ENCODE data around the gene HCRT. TPM values are rescaled to one million over a fixed set of nuclear protein-coding genes. Genes with fewer than 3 reads are reported as not detected.

Gene HCRT
- polyA plus RNA-seq, 2 of the 4 experiments (the other 2 are of a cell fraction) = 0.18 TPM; not detected in 1

DNA sequence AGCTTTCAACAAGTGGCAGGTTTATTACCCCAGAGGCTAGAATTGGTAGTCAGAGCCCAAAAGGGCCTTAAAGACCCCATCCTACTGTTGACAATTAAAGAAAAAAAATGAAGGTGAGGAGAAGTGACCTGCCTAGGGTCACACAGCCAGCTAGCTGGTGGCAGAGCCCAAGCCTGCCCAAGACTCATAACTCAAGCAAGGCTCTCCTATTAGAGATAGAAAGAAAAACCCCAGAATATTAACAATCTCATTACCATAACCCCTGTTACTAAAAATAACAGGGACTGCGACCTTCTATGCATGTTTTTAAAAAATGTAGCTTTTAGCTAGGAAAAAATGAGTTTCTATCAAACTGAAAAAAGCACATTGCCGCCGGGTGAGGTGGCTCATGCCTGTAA lies 48.6 kb downstream of the HCRT start:
- Histone ChIP-seq H3K4me1 (peaks cover 37% of the 10 kb centered on the region), H3K4me2 (peak overlapping the region; percentile 36; the same call in 2 of the 3 replicates), H3K27ac (peak overlapping the region in 1 of 2 experiments; percentile 68; a peak in 2 of 6 replicates), H3K9me3 (no peaks in the 10 kb centered on the region), H3K4me3 (no peak overlapping the region)
- ATAC-seq = no peak
- TF ChIP-seq JUN (IDR thresholded peaks at IDR 0.05) = no peak
- WGBS (ENCODE audit: missing lambda C conversion rate) = 91% methylated on average over 3 of the region's 3 CpGs
- ChIA-PET CTCF (interaction anchor here (0.6 to 4.2 kb wide), 10 partner anchors 9 to 630 kb away, joined by 3 to 15 read pairs (median 4); partner anchors contain the start of genes KAT2A, KCNH4 and NKIRAS2), POLR2A (interaction anchor here (0.6 kb wide), 2 partner anchors 16 to 51 kb away, joined by 4 to 5 read pairs; no protein-coding TSS in a partner anchor)
- no peak for FAIRE-seq
- no peak for DNase-seq (ENCODE audit: low read depth in 1 of 2, low spot score in 1 of 2)

DNA sequence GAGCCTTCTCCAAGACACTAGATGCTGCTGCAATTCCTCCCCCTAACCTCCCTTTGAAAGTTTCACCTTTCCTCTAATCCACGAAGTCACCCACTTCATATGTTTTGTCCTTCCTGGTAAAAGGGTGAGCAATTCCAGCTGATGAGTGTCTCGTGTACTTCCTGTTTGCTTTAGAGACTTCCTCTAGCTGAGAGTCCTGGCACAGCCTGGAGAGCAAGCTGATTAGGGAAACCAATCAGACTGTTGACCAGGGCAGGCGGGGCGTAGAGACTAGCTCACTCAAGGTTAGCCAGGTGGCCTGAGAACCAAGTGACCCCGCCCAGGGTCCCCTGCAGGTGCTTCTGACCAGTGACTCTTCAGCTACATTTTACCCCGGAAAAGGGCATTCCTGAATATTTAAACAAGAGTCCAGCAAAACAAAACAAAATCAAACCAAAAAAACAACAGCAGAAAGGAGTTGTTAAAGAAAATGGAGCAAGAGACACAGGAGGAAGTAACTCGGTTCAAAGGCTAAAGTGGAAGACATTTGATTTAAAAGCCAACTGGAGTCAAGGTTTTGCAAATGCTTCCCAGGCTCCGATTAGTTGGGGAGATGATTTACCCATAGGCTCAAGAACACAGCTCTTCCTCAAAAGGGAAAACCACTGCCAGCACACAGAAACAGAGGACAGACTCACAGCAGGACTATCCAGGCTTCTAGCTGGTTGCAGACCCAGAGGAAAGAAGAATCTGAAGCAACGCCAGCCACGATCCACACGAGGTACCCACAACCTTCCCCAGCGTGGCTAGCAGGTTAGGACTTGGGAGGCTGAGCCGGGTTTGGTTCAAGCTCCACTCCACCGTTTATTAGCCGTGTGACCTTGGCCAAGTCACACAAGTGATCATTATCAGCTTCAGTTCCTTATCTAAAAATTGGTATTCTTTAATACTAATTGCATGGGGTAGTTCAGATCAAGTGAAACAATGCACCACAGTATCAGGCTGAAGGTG lies 49.3 kb downstream of the HCRT start:
- H3K4me3 ChIP-seq = no peak overlapping the region
- peaks cover 37% of the 10 kb centered on the region for H3K4me1 ChIP-seq
- FAIRE-seq (peak; percentile 39), ATAC-seq (peak; percentile 71 to 85), DNase-seq (ENCODE audit: low read depth in 1 of 2, low spot score in 1 of 2) (peak; percentile 76 to 77)
- peak overlapping the region; percentile 36 for H3K4me2 ChIP-seq
- ChIA-PET CTCF (interaction anchor here (0.6 to 4.2 kb wide), 14 partner anchors 10 to 630 kb away, joined by 3 to 15 read pairs (median 4); partner anchors contain the start of genes HSPB9, KAT2A, KCNH4 and NKIRAS2), POLR2A (interaction anchor here (0.6 to 1.0 kb wide), 3 partner anchors 15 to 317 kb away, joined by 3 to 4 read pairs (median 3); partner anchors contain the start of genes KAT2A and ODAD4)
- TF ChIP-seq EP300 (IDR thresholded peaks at IDR 0.05) (no peak), POLR2AphosphoS2 (conservative IDR thresholded peaks at IDR 0.05; ENCODE audit: low read length) (no peak), BHLHE40 (IDR thresholded peaks at IDR 0.05; ENCODE audit: low read depth, low read length) (0 out of 2 replicates have a peak, but pooled peaks have one; percentile 20), FOSL2 (IDR thresholded peaks at IDR 0.05) (no peak), FOSL2 (CRISPR knock-in tag; IDR thresholded peaks at IDR 0.05) (peak; percentile 48), FOXS1 (CRISPR knock-in tag; IDR thresholded peaks at IDR 0.05) (no peak), MAX (IDR thresholded peaks at IDR 0.05) (peak; percentile 23; the same call in 1 of the 2 replicates)
- H3K9me3 ChIP-seq = no peaks in the 10 kb centered on the region
- H3K27ac ChIP-seq = peak overlapping the region; percentile 41 to 68; a peak in 5 of 6 replicates
- WGBS (ENCODE audit: missing lambda C conversion rate) = 55% methylated on average over 14 of the region's 15 CpGs

DNA sequence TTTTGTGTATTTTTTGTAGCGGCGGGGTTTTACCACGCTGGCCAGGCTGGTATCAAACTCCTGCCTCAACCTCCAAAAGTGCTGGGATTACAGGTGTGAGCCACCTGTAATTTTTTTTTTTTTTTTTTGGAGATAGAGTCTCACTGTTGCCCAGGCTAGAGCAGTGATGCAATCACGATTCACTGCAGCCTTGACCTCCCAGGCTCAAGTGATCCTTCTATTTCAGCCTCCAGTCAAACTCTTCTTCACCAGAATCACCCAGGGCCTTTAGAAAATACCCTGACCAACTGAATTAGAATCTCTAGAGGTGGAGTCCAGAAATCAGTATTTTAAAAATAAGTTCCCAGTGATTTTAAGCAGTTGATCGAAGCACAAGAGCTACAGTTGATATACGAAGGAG lies 50.1 kb downstream of the HCRT start:
- 88% methylated on average over 6 of the region's 6 CpGs for WGBS (ENCODE audit: missing lambda C conversion rate)
- Histone ChIP-seq H3K4me2 (peak overlapping the region; percentile 36), H3K4me1 (peaks cover 37% of the 10 kb centered on the region), H3K27ac (peak overlapping the region; percentile 41 to 68; a peak in 5 of 6 replicates), H3K9me3 (no peaks in the 10 kb centered on the region), H3K4me3 (no peak overlapping the region)
- POLR2A ChIA-PET = interaction anchor here (0.6 to 1.0 kb wide), 2 partner anchors 14 to 316 kb away, joined by 3 to 4 read pairs; partner anchors contain the start of gene KAT2A
- no peak for FAIRE-seq
- TF ChIP-seq PHF8 (IDR thresholded peaks at IDR 0.05; ENCODE audit: borderline replicate concordance, low read depth) = no peak
- no peak for TF ChIP-seq TFCP2L1 (CRISPR knock-in tag; IDR thresholded peaks at IDR 0.05)
- TF ChIP-seq EP300 (IDR thresholded peaks at IDR 0.05) = no peak
- no peak for TF ChIP-seq HOXA7 (CRISPR knock-in tag; IDR thresholded peaks at IDR 0.05)
- TF ChIP-seq, protein P1, sequence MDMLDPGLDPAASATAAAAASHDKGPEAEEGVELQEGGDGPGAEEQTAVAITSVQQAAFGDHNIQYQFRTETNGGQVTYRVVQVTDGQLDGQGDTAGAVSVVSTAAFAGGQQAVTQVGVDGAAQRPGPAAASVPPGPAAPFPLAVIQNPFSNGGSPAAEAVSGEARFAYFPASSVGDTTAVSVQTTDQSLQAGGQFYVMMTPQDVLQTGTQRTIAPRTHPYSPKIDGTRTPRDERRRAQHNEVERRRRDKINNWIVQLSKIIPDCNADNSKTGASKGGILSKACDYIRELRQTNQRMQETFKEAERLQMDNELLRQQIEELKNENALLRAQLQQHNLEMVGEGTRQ (IDR thresholded peaks at IDR 0.05) = no peak
- no peak for TF ChIP-seq TP53 (CRISPR knock-in tag; IDR thresholded peaks at IDR 0.05)
- TF ChIP-seq, protein P2, sequence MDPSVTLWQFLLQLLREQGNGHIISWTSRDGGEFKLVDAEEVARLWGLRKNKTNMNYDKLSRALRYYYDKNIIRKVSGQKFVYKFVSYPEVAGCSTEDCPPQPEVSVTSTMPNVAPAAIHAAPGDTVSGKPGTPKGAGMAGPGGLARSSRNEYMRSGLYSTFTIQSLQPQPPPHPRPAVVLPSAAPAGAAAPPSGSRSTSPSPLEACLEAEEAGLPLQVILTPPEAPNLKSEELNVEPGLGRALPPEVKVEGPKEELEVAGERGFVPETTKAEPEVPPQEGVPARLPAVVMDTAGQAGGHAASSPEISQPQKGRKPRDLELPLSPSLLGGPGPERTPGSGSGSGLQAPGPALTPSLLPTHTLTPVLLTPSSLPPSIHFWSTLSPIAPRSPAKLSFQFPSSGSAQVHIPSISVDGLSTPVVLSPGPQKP (IDR thresholded peaks at IDR 0.05; ENCODE audit: low read depth, low read length) = no peak
- TF ChIP-seq, protein P3, sequence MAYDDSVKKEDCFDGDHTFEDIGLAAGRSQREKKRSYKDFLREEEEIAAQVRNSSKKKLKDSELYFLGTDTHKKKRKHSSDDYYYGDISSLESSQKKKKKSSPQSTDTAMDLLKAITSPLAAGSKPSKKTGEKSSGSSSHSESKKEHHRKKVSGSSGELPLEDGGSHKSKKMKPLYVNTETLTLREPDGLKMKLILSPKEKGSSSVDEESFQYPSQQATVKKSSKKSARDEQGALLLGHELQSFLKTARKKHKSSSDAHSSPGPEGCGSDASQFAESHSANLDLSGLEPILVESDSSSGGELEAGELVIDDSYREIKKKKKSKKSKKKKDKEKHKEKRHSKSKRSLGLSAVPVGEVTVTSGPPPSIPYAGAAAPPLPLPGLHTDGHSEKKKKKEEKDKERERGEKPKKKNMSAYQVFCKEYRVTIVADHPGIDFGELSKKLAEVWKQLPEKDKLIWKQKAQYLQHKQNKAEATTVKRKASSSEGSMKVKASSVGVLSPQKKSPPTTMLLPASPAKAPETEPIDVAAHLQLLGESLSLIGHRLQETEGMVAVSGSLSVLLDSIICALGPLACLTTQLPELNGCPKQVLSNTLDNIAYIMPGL (CRISPR knock-in tag; IDR thresholded peaks at IDR 0.05; ENCODE audit: borderline replicate concordance) = no peak
- TF ChIP-seq, protein P4, sequence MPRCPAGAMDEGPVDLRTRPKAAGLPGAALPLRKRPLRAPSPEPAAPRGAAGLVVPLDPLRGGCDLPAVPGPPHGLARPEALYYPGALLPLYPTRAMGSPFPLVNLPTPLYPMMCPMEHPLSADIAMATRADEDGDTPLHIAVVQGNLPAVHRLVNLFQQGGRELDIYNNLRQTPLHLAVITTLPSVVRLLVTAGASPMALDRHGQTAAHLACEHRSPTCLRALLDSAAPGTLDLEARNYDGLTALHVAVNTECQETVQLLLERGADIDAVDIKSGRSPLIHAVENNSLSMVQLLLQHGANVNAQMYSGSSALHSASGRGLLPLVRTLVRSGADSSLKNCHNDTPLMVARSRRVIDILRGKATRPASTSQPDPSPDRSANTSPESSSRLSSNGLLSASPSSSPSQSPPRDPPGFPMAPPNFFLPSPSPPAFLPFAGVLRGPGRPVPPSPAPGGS (IDR thresholded peaks at IDR 0.05) = no peak
- no peak for TF ChIP-seq CHD4 (IDR thresholded peaks at IDR 0.05; ENCODE audit: borderline replicate concordance)
- TF ChIP-seq RNF2 (IDR thresholded peaks at IDR 0.05; ENCODE audit: borderline replicate concordance, low read depth) = no peak
- TF ChIP-seq, protein P5, sequence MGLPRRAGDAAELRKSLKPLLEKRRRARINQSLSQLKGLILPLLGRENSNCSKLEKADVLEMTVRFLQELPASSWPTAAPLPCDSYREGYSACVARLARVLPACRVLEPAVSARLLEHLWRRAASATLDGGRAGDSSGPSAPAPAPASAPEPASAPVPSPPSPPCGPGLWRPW (IDR thresholded peaks at IDR 0.05) = no peak
- TF ChIP-seq E2F6 (IDR thresholded peaks at IDR 0.05; ENCODE audit: borderline replicate concordance, low read depth) = no peak
- no peak for TF ChIP-seq ATOH8 (CRISPR knock-in tag; IDR thresholded peaks at IDR 0.05; ENCODE audit: low read depth)
- no peak for TF ChIP-seq BHLHE40 (IDR thresholded peaks at IDR 0.05; ENCODE audit: low read depth, low read length)
- TF ChIP-seq HOXB13 (CRISPR knock-in tag; IDR thresholded peaks at IDR 0.05; ENCODE audit: low read depth) = no peak
- CTCF ChIA-PET = interaction anchor here (1.1 to 4.2 kb wide), 11 partner anchors 7 to 392 kb away, joined by 3 to 15 read pairs (median 5); partner anchors contain the start of genes HSPB9, KCNH4, NKIRAS2 and STAT3
- ATAC-seq = no peak
- DNase-seq (ENCODE audit: low read depth in 1 of 2, low spot score in 1 of 2) = no peak

Data from A549 (cell line).